ENCODE data around the gene SLC19A2. TPM values are rescaled to one million over a fixed set of nuclear protein-coding genes. Genes with fewer than 3 reads are reported as not detected.

SLC19A2 gene
- total RNA-seq, 1 experiment from 2014 or later: 10.1 TPM

GRCh38 chr1:169510060-169510459, 24.3 kb upstream of the SLC19A2 start:
- no peak overlapping the region for H3K9ac ChIP-seq (ENCODE audit: low read length)
- intact Hi-C loops (cut with micrococcal nuclease): no loop called here
- POLR2A ChIA-PET: no interaction called here
- RAD21 ChIA-PET (ENCODE audit: low non-redundant PET in 1 of 2, low total read pairs in 2 of 2, uncharacterized antibody in 2 of 2, unreplicated experiment in 2 of 2): no interaction called here
- H3K36me3 ChIP-seq (ENCODE audit: control insufficient read depth in 1 of 2, insufficient read depth in 2 of 2, low read length in 2 of 2): no peaks in the 10 kb centered on the region
- TF ChIP-seq CTCF (IDR thresholded peaks at IDR 0.05 in 2 of 3, conservative IDR thresholded peaks at IDR 0.05 in 1 of 3; ENCODE audit: borderline replicate concordance in 1 of 3, insufficient read depth in 1 of 3, low read depth in 2 of 3, low read length in 2 of 3) (no peak), EZH2 (IDR thresholded peaks at IDR 0.05) (no peak), TCF7L2 (IDR thresholded peaks at IDR 0.05; ENCODE audit: borderline replicate concordance, extremely low read depth, insufficient read depth, insufficient read length) (no peak), EGR1 (IDR thresholded peaks at IDR 0.05; ENCODE audit: low read depth) (no peak), JUND (IDR thresholded peaks at IDR 0.05) (no peak), REST (IDR thresholded peaks at IDR 0.05; ENCODE audit: low read depth) (no peak), ZFX (IDR thresholded peaks at IDR 0.05) (no peak), FOSL1 (IDR thresholded peaks at IDR 0.05; ENCODE audit: low read depth) (no peak), CEBPB (IDR thresholded peaks at IDR 0.05; ENCODE audit: low read depth) (no peak), SIN3A (IDR thresholded peaks at IDR 0.05; ENCODE audit: low read depth) (no peak), ZNF274 (IDR thresholded peaks at IDR 0.05; ENCODE audit: low read depth, low read length) (no peak), CBX3 (IDR thresholded peaks at IDR 0.05; ENCODE audit: low read depth) (no peak), ELF1 (IDR thresholded peaks at IDR 0.05; ENCODE audit: borderline replicate concordance, low read depth) (no peak), SP1 (IDR thresholded peaks at IDR 0.05; ENCODE audit: low read depth) (no peak), SRF (IDR thresholded peaks at IDR 0.05; ENCODE audit: low read depth) (no peak), EZH2phosphoT487 (IDR thresholded peaks at IDR 0.05; ENCODE audit: borderline replicate concordance) (no peak), POLR2A (IDR thresholded peaks at IDR 0.05; ENCODE audit: borderline replicate concordance, extremely low read depth, insufficient read depth, insufficient read length) (no peak), RAD21 (IDR thresholded peaks at IDR 0.05; ENCODE audit: low read depth) (no peak), YY1 (IDR thresholded peaks at IDR 0.05; ENCODE audit: extremely low read depth, insufficient replicate concordance, low read depth, low read length) (no peak)
- TF ChIP-seq, protein P1, sequence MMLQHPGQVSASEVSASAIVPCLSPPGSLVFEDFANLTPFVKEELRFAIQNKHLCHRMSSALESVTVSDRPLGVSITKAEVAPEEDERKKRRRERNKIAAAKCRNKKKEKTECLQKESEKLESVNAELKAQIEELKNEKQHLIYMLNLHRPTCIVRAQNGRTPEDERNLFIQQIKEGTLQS (IDR thresholded peaks at IDR 0.05): no peak
- H3K27me3 ChIP-seq (ENCODE audit: insufficient read depth, low read length): no peaks in the 10 kb centered on the region
- H3K4me2 ChIP-seq (ENCODE audit: low read length): no peak overlapping the region
- CTCF ChIA-PET: no interaction called here
- no peaks in the 10 kb centered on the region for H3K9me2 ChIP-seq (ENCODE audit: insufficient read depth)
- ATAC-seq (no peak), DNase-seq (ENCODE audit: low read depth, low spot score) (no peak)
- no peaks in the 10 kb centered on the region for H3K9me3 ChIP-seq (ENCODE audit: control insufficient read depth in 1 of 2, insufficient read depth in 1 of 2, low read depth in 1 of 2, low read length in 2 of 2)
- no peaks in the 10 kb centered on the region for H4K20me1 ChIP-seq (ENCODE audit: insufficient read depth)
- peaks cover 0 to 9% of the 10 kb centered on the region in 2 experiments; a peak in 2 of 4 replicates for H3K4me1 ChIP-seq (ENCODE audit: control insufficient read depth in 1 of 2, insufficient read depth in 2 of 2, low read length in 2 of 2)
- no TSS peak for BruUV-seq (replicated peaks)
- no peak overlapping the region for H2AFZ ChIP-seq (ENCODE audit: low read depth, low read length, poor library complexity, severe bottlenecking)
- no peak overlapping the region for H3K4me3 ChIP-seq (replicated peaks in 1 of 2; ENCODE audit: low read depth in 1 of 2, low read length in 2 of 2)
- H3K79me2 ChIP-seq (ENCODE audit: insufficient read depth, low read length): no peaks in the 10 kb centered on the region
- no peak overlapping the region for H3K27ac ChIP-seq (ENCODE audit: low read depth, low read length)
